ENCODE data around the gene ACAA2. TPM values are rescaled to one million over a fixed set of nuclear protein-coding genes. Genes with fewer than 3 reads are reported as not detected.

ACAA2 gene
- total and polyA plus RNA-seq, 10 of the 15 experiments (the other 5 are each of a cell fraction or from before 2014, with no cell fraction given), result 43.1 to 134 (median 64.6) TPM

DNA sequence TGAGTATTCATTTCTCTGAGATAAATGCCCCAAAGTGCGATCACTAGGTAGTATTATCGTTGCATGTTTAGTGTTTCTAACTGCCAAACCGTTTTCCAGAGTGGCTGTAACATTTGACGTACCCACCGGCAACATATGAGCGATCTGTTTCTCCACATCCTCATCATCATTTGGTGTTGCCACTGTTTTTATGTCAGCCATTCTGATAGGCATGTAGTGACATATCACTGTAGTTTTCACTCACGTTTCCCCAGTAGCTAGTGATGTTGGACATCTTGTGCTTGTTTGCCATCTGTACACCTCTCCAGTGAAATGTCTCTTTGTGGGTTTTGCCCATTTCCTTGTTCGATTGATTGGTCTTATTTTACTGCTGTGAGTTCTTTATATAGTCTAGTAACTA is 63.8 kb downstream of the ACAA2 start:
- Histone ChIP-seq H3K9me3 (replicated peaks; ENCODE audit: control insufficient read depth, insufficient read depth, low read length) (no peaks in the 10 kb centered on the region), H3K4me2 (ENCODE audit: control insufficient read depth, insufficient read depth) (no peak overlapping the region), H3K4me1 (ENCODE audit: control insufficient read depth, insufficient read depth, low read length) (no peaks in the 10 kb centered on the region), H3K79me2 (ENCODE audit: control insufficient read depth, insufficient read depth, low read length) (no peaks in the 10 kb centered on the region), H4K20me1 (ENCODE audit: control insufficient read depth, insufficient read depth) (no peaks in the 10 kb centered on the region), H3K4me3 (no peak overlapping the region), H2AFZ (ENCODE audit: control insufficient read depth, low read depth, low read length) (no peak overlapping the region), H3K27me3 (replicated peaks in 1 of 2; ENCODE audit: control insufficient read depth in 2 of 2, insufficient read depth in 2 of 2, low read length in 1 of 2) (peaks cover 4 to 9% of the 10 kb centered on the region in 2 experiments), H3K9ac (ENCODE audit: control insufficient read depth, insufficient read depth, low read length) (no peak overlapping the region), H3K27ac (ENCODE audit: control insufficient read depth, insufficient read depth) (no peak overlapping the region), H3K36me3 (ENCODE audit: control insufficient read depth in 2 of 2, insufficient read depth in 2 of 2, low read length in 1 of 2) (no peaks in the 10 kb centered on the region)
- ATAC-seq (no peak), FAIRE-seq (no peak), DNase-seq (ENCODE audit: low read depth, low spot score) (no peak)
- POLR2A ChIA-PET, result no interaction called here
- in situ Hi-C loops (cut with MboI), result no loop called here
- CTCF ChIA-PET, result interaction anchor here (1.5 kb wide), 1 partner anchor 18 kb away, joined by 4 read pairs; no protein-coding TSS in a partner anchor
- TF ChIP-seq, protein P1, sequence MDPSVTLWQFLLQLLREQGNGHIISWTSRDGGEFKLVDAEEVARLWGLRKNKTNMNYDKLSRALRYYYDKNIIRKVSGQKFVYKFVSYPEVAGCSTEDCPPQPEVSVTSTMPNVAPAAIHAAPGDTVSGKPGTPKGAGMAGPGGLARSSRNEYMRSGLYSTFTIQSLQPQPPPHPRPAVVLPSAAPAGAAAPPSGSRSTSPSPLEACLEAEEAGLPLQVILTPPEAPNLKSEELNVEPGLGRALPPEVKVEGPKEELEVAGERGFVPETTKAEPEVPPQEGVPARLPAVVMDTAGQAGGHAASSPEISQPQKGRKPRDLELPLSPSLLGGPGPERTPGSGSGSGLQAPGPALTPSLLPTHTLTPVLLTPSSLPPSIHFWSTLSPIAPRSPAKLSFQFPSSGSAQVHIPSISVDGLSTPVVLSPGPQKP (IDR thresholded peaks at IDR 0.05; ENCODE audit: low read depth, low read length), result no peak
- TF ChIP-seq RAD51 (IDR thresholded peaks at IDR 0.05), result no peak
- TF ChIP-seq, protein P2, sequence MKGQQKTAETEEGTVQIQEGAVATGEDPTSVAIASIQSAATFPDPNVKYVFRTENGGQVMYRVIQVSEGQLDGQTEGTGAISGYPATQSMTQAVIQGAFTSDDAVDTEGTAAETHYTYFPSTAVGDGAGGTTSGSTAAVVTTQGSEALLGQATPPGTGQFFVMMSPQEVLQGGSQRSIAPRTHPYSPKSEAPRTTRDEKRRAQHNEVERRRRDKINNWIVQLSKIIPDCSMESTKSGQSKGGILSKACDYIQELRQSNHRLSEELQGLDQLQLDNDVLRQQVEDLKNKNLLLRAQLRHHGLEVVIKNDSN (IDR thresholded peaks at IDR 0.05; ENCODE audit: borderline replicate concordance, extremely low read length, insufficient read depth, low read depth, low read length), result no peak
- no peak for TF ChIP-seq SREBF1 (IDR thresholded peaks at IDR 0.05; ENCODE audit: low read length)
- no peak for TF ChIP-seq BCL11A (IDR thresholded peaks at IDR 0.05; ENCODE audit: low read depth, low read length)
- no peak for TF ChIP-seq FOS (IDR thresholded peaks at IDR 0.05; ENCODE audit: borderline replicate concordance, extremely low read depth, insufficient read length)
- no peak for TF ChIP-seq EP300 (IDR thresholded peaks at IDR 0.05; ENCODE audit: borderline replicate concordance in 1 of 2, control insufficient read depth in 1 of 2, low read depth in 2 of 2, low read length in 2 of 2)
- TF ChIP-seq ATF7 (IDR thresholded peaks at IDR 0.05; ENCODE audit: low read depth), result no peak
- TF ChIP-seq, protein P3, sequence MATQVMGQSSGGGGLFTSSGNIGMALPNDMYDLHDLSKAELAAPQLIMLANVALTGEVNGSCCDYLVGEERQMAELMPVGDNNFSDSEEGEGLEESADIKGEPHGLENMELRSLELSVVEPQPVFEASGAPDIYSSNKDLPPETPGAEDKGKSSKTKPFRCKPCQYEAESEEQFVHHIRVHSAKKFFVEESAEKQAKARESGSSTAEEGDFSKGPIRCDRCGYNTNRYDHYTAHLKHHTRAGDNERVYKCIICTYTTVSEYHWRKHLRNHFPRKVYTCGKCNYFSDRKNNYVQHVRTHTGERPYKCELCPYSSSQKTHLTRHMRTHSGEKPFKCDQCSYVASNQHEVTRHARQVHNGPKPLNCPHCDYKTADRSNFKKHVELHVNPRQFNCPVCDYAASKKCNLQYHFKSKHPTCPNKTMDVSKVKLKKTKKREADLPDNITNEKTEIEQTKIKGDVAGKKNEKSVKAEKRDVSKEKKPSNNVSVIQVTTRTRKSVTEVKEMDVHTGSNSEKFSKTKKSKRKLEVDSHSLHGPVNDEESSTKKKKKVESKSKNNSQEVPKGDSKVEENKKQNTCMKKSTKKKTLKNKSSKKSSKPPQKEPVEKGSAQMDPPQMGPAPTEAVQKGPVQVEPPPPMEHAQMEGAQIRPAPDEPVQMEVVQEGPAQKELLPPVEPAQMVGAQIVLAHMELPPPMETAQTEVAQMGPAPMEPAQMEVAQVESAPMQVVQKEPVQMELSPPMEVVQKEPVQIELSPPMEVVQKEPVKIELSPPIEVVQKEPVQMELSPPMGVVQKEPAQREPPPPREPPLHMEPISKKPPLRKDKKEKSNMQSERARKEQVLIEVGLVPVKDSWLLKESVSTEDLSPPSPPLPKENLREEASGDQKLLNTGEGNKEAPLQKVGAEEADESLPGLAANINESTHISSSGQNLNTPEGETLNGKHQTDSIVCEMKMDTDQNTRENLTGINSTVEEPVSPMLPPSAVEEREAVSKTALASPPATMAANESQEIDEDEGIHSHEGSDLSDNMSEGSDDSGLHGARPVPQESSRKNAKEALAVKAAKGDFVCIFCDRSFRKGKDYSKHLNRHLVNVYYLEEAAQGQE (IDR thresholded peaks at IDR 0.05; ENCODE audit: low read depth, low read length), result no peak
- no peak for TF ChIP-seq ZNF384 (IDR thresholded peaks at IDR 0.05; ENCODE audit: borderline replicate concordance, low read depth, low read length)
- no peak for TF ChIP-seq CREB1 (IDR thresholded peaks at IDR 0.05; ENCODE audit: low read depth)
- no peak for TF ChIP-seq CHD4 (IDR thresholded peaks at IDR 0.05)
- no TSS peak for BruUV-seq (replicated peaks)
- WGBS (ENCODE audit: insufficient coverage, insufficient replicate concordance, low lambda C conversion rate, missing lambda C conversion rate), result 39% methylated on average over 8 of the region's 8 CpGs
- SMC1A ChIA-PET (ENCODE audit: uncharacterized antibody, unreplicated experiment), result interaction anchor here (0.9 kb wide), 1 partner anchor 14 kb away, joined by 3 read pairs; no protein-coding TSS in a partner anchor
- RAD21 ChIA-PET (ENCODE audit: unreplicated experiment), result no interaction called here
- intact Hi-C loops (cut with micrococcal nuclease; ENCODE audit: unreplicated experiment), result no loop called here
